Measurements from ENCODE around the gene XYLT1.

Gene XYLT1

GRCh38 chr16:17062676-17063075 lies 408.1 kb downstream of the XYLT1 start:
- DNase-seq, result no peak
- Mint-ChIP-seq H3K9me3 (no peaks in the 10 kb centered on the region), H3K36me3 (ENCODE audit: low read depth) (no peaks in the 10 kb centered on the region), H3K27me3 (no peaks in the 10 kb centered on the region), H3K27ac (no peak overlapping the region), H3K4me3 (no peak overlapping the region), H3K4me1 (peaks cover 19% of the 10 kb centered on the region)
- no peak for ATAC-seq

- Mint-ChIP-seq H3K4me1 (peaks cover 19% of the 10 kb centered on the region), H3K27me3 (no peaks in the 10 kb centered on the region), H3K36me3 (ENCODE audit: low read depth) (no peaks in the 10 kb centered on the region), H3K27ac (no peak overlapping the region), H3K4me3 (no peak overlapping the region), H3K9me3 (no peaks in the 10 kb centered on the region)
- DNase-seq (no peak), ATAC-seq (no peak)
These were observed 409.4 kb downstream of the XYLT1 start for GRCh38 chr16:17061326-17061725.

- ATAC-seq (no peak), DNase-seq (no peak)
- Mint-ChIP-seq H3K9me3 (no peaks in the 10 kb centered on the region), H3K27ac (no peak overlapping the region), H3K27me3 (no peaks in the 10 kb centered on the region), H3K4me1 (peaks cover 19% of the 10 kb centered on the region), H3K4me3 (no peak overlapping the region), H3K36me3 (ENCODE audit: low read depth) (no peaks in the 10 kb centered on the region)
These were observed 412.3 kb downstream of the XYLT1 start for GRCh38 chr16:17058471-17058870.

GRCh38 chr16:17056666-17057065 lies 414.1 kb downstream of the XYLT1 start:
- H3K9me3 Mint-ChIP-seq, result no peaks in the 10 kb centered on the region
- no peak overlapping the region for H3K4me3 Mint-ChIP-seq
- no peak overlapping the region for H3K27ac Mint-ChIP-seq
- H3K27me3 Mint-ChIP-seq, result no peaks in the 10 kb centered on the region
- DNase-seq (no peak), ATAC-seq (no peak)
- H3K36me3 Mint-ChIP-seq (ENCODE audit: low read depth), result no peaks in the 10 kb centered on the region
- H3K4me1 Mint-ChIP-seq, result peaks cover 11% of the 10 kb centered on the region

GRCh38 chr16:17053536-17054160 lies 417.1 kb downstream of the XYLT1 start:
- peaks cover 9% of the 10 kb centered on the region for H3K9me3 Mint-ChIP-seq
- H3K4me1 Mint-ChIP-seq, result no peaks in the 10 kb centered on the region

More at GRCh38 chr16:17053536-17054160, 417.1 kb downstream of the XYLT1 start:
- no peaks in the 10 kb centered on the region for H3K27me3 Mint-ChIP-seq
- peaks cover 5% of the 10 kb centered on the region for H3K36me3 Mint-ChIP-seq (ENCODE audit: low read depth)
- no peak overlapping the region for H3K27ac Mint-ChIP-seq
- DNase-seq (no peak), ATAC-seq (no peak)
- H3K4me3 Mint-ChIP-seq, result no peak overlapping the region

Measured in activated naive CD8-positive, alpha-beta T cell treated with anti-CD3 and anti-CD28 coated beads, Interleukin-2, amount 50 U/mL, for 24 hours (primary cell).